WTC11 (cell line): ENCODE data around the gene ZNF76. TPM values are rescaled to one million over a fixed set of nuclear protein-coding genes. Genes with fewer than 3 reads are reported as not detected.

Experiments
- ATAC-seq: fragments of 200-7000 bp; cut with Tn5 transposase; 2 replicates; pipeline ENCODE4 v1.10.0; 2021; ENCODE audit warnings: mild to moderate bottlenecking, moderate library complexity
- CTCF ChIA-PET: fragments of 300-600 bp; sonication (Branson Sonifier 250); formaldehyde crosslinking; loops from one replicate; lab custom pipeline; 2021; ENCODE audit warnings: antibody characterized with exemption; lab: Charles Lee
- POLR2A ChIA-PET: fragments of 350-600 bp; sonication (Branson Sonifier 250); formaldehyde crosslinking; loops from one replicate; lab custom pipeline; 2021; ENCODE audit warnings: antibody characterized with exemption; lab: Charles Lee
- DNase-seq: peaks from one replicate; pipeline ENCODE4 v3.0.0; 2021; ENCODE audit warnings: low spot score
- H3K27ac Mint-ChIP-seq: 2 replicates; pipeline ENCODE4 v1.8.0; 2021; ENCODE audit warnings: mixed read lengths
- H3K27me3 Mint-ChIP-seq: 2 replicates; pipeline ENCODE4 v1.8.0; 2021; ENCODE audit warnings: low read depth, mild to moderate bottlenecking, moderate library complexity, mixed read lengths
- H3K36me3 Mint-ChIP-seq: 2 replicates; pipeline ENCODE4 v1.8.0; 2021; ENCODE audit warnings: mixed read lengths
- H3K4me1 Mint-ChIP-seq: 2 replicates; pipeline ENCODE4 v1.8.0; 2022; ENCODE audit warnings: mixed read lengths
- H3K4me3 Mint-ChIP-seq: 2 replicates; pipeline ENCODE4 v1.8.0; 2021; ENCODE audit warnings: mild to moderate bottlenecking, moderate library complexity, mixed read lengths
- H3K9me3 Mint-ChIP-seq: 2 replicates; pipeline ENCODE4 v1.8.0; 2021; ENCODE audit warnings: mixed read lengths
- CBFB ChIP-seq: sonication (generic); formaldehyde crosslinking; IDR thresholded peaks from 2 replicates; pipeline ENCODE4 v1.8.1; 2022; ENCODE audit warnings: mild to moderate bottlenecking, low read depth, missing genetic modification reagents
- CREB1 ChIP-seq: sonication (generic); formaldehyde crosslinking; IDR thresholded peaks from 2 replicates; pipeline ENCODE4 v1.8.0; 2023; ENCODE audit warnings: mild to moderate bottlenecking, missing genetic modification reagents
- ELF4 ChIP-seq: sonication (generic); formaldehyde crosslinking; IDR thresholded peaks from 2 replicates; pipeline ENCODE4 v1.8.1; 2022; ENCODE audit warnings: low read depth, mild to moderate bottlenecking, moderate library complexity, missing genetic modification reagents
- ETV6 ChIP-seq: sonication (generic); formaldehyde crosslinking; IDR thresholded peaks from 2 replicates; pipeline ENCODE4 v1.8.1; 2022; ENCODE audit warnings: mild to moderate bottlenecking, missing genetic modification reagents
- GRHL2 ChIP-seq: fragments of 250-450 bp; sonication (Bioruptor Pico); IDR thresholded peaks from 2 replicates; pipeline ENCODE4 v1.8.0; 2022; ENCODE audit warnings: mild to moderate bottlenecking, moderate library complexity; ENCODE audit not compliant: insufficient replicate concordance, severe bottlenecking
- KAT7 ChIP-seq: sonication (generic); formaldehyde crosslinking; IDR thresholded peaks from 2 replicates; pipeline ENCODE4 v1.8.1; 2023; ENCODE audit warnings: missing genetic modification reagents, mild to moderate bottlenecking, borderline replicate concordance
- NR3C1 ChIP-seq: sonication (generic); formaldehyde crosslinking; conservative IDR thresholded peaks from 2 replicates; pipeline ENCODE4 v1.8.1; 2023; ENCODE audit warnings: low read depth, mild to moderate bottlenecking, missing genetic modification reagents
- TEAD4 ChIP-seq: sonication (generic); formaldehyde crosslinking; IDR thresholded peaks from 2 replicates; pipeline ENCODE4 v1.8.0; 2022; ENCODE audit warnings: mild to moderate bottlenecking, missing genetic modification reagents
- TP53 ChIP-seq: sonication (generic); formaldehyde crosslinking; IDR thresholded peaks from 2 replicates; pipeline ENCODE4 v1.8.1; 2023; ENCODE audit warnings: mild to moderate bottlenecking, missing genetic modification reagents
- ZBTB21 ChIP-seq: sonication (generic); formaldehyde crosslinking; IDR thresholded peaks from 2 replicates; pipeline ENCODE4 v1.8.1; 2023; ENCODE audit warnings: mild to moderate bottlenecking, missing genetic modification reagents, borderline replicate concordance
- ZNF232 ChIP-seq: sonication (generic); formaldehyde crosslinking; IDR thresholded peaks from 2 replicates; pipeline ENCODE4 v1.8.0; 2022; ENCODE audit warnings: mild to moderate bottlenecking, missing genetic modification reagents
- ZNF263 ChIP-seq: sonication (generic); formaldehyde crosslinking; IDR thresholded peaks from 2 replicates; pipeline ENCODE4 v1.8.1; 2022; ENCODE audit warnings: low read depth, mild to moderate bottlenecking, moderate library complexity, missing genetic modification reagents
- ZNF317 ChIP-seq: sonication (generic); formaldehyde crosslinking; IDR thresholded peaks from 2 replicates; pipeline ENCODE4 v1.8.1; 2023; ENCODE audit warnings: low read depth, mild to moderate bottlenecking, moderate library complexity, missing genetic modification reagents, borderline replicate concordance
- ZNF416 ChIP-seq: fragments of 250-450 bp; sonication (Bioruptor Pico); IDR thresholded peaks from 2 replicates; pipeline ENCODE4 v1.9.0; 2021; ENCODE audit warnings: mild to moderate bottlenecking, inconsistent platforms
- total RNA-seq: library from RNA; stranded (reverse); gene quantifications from 3 replicates; pipeline ENCODE4 v1.2.3, GENCODE V29; 2021
- TF ChIP-seq, protein P1 (sequence below): sonication (generic); formaldehyde crosslinking; IDR thresholded peaks from 2 replicates; pipeline ENCODE4 v1.8.0; 2023; ENCODE audit warnings: missing genetic modification reagents, mild to moderate bottlenecking, borderline replicate concordance
- TF ChIP-seq, protein P2 (sequence below): sonication (generic); formaldehyde crosslinking; IDR thresholded peaks from 2 replicates; pipeline ENCODE4 v1.8.1; 2022; ENCODE audit warnings: missing genetic modification reagents, borderline replicate concordance
- TF ChIP-seq, protein P3 (sequence below): sonication (generic); formaldehyde crosslinking; IDR thresholded peaks from 2 replicates; pipeline ENCODE4 v1.8.1; 2023; ENCODE audit warnings: mild to moderate bottlenecking, missing genetic modification reagents, moderate library complexity
- TF ChIP-seq, protein P4 (sequence below): sonication (generic); formaldehyde crosslinking; IDR thresholded peaks from 2 replicates; pipeline ENCODE4 v1.8.1; 2022; ENCODE audit warnings: low read depth, missing genetic modification reagents, borderline replicate concordance
- TF ChIP-seq, protein P5 (sequence below): fragments of 250-450 bp; sonication (Bioruptor Pico); IDR thresholded peaks from 2 replicates; pipeline ENCODE4 v1.9.0; 2021; ENCODE audit warnings: mild to moderate bottlenecking
- TF ChIP-seq, protein P6 (sequence below): sonication (generic); formaldehyde crosslinking; IDR thresholded peaks from 2 replicates; pipeline ENCODE4 v1.8.0; 2022; ENCODE audit warnings: mild to moderate bottlenecking, missing genetic modification reagents

Gene ZNF76
- total RNA-seq, 1 experiment from 2014 or later: 25.8 TPM

DNA sequence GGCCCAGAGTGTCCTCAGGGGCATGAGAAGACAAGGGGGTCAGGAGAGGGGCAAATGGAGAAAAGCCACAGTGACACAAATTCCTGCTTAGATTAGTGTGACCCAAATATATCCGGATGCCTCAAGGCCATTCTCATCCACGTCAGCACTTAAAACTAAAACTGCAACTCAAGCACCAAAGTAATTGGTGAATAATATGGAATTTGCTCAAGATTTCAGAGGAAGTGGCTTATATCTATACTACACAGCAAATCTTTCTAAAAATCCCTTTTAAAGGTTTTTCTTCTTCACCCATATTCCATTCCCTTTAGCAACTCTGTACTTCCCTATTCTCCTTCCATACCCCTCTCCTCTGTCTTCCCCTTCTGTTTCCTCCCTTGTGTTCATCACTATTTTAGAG lies 53.3 kb downstream of the ZNF76 start:
- CTCF ChIA-PET: interaction anchor here (0.6 to 2.0 kb wide), 5 partner anchors 10 to 137 kb away, joined by 3 to 9 read pairs (median 6); partner anchors contain the start of genes DEF6 and PPARD
- Mint-ChIP-seq H3K4me3 (no peak overlapping the region), H3K36me3 (no peaks in the 10 kb centered on the region), H3K9me3 (no peaks in the 10 kb centered on the region), H3K4me1 (peaks cover 8% of the 10 kb centered on the region), H3K27ac (no peak overlapping the region), H3K27me3 (peaks cover 21% of the 10 kb centered on the region)
- DNase-seq: no peak
- POLR2A ChIA-PET: no interaction called here
- TF ChIP-seq ETV6 (CRISPR knock-in tag) (no peak), TP53 (CRISPR knock-in tag) (no peak)
- ATAC-seq: no peak

DNA sequence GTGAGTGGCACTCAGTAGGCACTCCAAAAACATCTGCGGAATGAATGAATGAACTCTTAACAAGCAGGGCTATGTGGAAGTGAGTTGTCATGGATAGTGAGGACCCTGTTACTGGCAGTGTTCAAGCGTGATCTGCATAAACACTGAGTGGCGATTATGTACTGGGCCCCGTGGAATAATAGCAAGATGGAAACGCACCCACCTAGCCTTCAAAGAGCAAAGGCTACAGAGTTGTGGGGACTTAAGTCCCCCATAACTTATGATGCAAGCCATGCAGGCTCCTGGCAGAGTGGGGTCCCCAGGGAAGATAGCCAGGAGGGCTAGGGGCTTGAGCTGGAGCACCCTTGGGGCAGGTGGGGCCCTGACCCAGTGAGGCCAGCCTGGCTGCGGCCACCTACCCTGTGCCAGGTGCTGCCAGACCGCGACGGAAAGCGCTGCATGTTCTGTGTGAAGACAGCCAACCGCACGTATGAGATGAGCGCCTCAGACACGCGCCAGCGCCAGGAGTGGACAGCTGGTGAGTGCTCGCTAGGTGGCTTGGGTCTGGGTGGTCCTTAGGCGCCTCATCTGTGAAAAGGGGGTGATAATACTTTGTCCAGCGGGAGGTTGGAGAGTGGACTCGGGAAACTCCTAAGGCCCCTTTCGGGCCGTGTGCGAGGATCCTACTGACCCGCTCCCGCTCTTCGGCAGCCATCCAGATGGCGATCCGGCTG lies 58.1 kb downstream of the ZNF76 start:
- TF ChIP-seq ZNF317 (CRISPR knock-in tag): no peak
- TF ChIP-seq, protein P1, sequence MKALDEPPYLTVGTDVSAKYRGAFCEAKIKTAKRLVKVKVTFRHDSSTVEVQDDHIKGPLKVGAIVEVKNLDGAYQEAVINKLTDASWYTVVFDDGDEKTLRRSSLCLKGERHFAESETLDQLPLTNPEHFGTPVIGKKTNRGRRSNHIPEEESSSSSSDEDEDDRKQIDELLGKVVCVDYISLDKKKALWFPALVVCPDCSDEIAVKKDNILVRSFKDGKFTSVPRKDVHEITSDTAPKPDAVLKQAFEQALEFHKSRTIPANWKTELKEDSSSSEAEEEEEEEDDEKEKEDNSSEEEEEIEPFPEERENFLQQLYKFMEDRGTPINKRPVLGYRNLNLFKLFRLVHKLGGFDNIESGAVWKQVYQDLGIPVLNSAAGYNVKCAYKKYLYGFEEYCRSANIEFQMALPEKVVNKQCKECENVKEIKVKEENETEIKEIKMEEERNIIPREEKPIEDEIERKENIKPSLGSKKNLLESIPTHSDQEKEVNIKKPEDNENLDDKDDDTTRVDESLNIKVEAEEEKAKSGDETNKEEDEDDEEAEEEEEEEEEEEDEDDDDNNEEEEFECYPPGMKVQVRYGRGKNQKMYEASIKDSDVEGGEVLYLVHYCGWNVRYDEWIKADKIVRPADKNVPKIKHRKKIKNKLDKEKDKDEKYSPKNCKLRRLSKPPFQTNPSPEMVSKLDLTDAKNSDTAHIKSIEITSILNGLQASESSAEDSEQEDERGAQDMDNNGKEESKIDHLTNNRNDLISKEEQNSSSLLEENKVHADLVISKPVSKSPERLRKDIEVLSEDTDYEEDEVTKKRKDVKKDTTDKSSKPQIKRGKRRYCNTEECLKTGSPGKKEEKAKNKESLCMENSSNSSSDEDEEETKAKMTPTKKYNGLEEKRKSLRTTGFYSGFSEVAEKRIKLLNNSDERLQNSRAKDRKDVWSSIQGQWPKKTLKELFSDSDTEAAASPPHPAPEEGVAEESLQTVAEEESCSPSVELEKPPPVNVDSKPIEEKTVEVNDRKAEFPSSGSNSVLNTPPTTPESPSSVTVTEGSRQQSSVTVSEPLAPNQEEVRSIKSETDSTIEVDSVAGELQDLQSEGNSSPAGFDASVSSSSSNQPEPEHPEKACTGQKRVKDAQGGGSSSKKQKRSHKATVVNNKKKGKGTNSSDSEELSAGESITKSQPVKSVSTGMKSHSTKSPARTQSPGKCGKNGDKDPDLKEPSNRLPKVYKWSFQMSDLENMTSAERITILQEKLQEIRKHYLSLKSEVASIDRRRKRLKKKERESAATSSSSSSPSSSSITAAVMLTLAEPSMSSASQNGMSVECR (CRISPR knock-in tag): no peak
- no peak for TF ChIP-seq ZNF263 (CRISPR knock-in tag)
- TF ChIP-seq, protein P2, sequence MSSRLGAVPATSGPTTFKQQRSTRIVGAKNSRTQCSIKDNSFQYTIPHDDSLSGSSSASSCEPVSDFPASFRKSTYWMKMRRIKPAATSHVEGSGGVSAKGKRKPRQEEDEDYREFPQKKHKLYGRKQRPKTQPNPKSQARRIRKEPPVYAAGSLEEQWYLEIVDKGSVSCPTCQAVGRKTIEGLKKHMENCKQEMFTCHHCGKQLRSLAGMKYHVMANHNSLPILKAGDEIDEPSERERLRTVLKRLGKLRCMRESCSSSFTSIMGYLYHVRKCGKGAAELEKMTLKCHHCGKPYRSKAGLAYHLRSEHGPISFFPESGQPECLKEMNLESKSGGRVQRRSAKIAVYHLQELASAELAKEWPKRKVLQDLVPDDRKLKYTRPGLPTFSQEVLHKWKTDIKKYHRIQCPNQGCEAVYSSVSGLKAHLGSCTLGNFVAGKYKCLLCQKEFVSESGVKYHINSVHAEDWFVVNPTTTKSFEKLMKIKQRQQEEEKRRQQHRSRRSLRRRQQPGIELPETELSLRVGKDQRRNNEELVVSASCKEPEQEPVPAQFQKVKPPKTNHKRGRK (CRISPR knock-in tag): no peak
- TF ChIP-seq, protein P3, sequence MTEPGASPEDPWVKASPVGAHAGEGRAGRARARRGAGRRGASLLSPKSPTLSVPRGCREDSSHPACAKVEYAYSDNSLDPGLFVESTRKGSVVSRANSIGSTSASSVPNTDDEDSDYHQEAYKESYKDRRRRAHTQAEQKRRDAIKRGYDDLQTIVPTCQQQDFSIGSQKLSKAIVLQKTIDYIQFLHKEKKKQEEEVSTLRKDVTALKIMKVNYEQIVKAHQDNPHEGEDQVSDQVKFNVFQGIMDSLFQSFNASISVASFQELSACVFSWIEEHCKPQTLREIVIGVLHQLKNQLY (CRISPR knock-in tag): no peak
- TF ChIP-seq ZNF416: no peak
- no peak for TF ChIP-seq ZNF232 (CRISPR knock-in tag)
- no peak; the same call in 1 of the 2 replicates for TF ChIP-seq KAT7 (CRISPR knock-in tag)
- no peak for TF ChIP-seq ELF4 (CRISPR knock-in tag)
- TF ChIP-seq CBFB (CRISPR knock-in tag): no peak
- no peak for TF ChIP-seq GRHL2 (CRISPR knock-in tag)
- TF ChIP-seq, protein P4, sequence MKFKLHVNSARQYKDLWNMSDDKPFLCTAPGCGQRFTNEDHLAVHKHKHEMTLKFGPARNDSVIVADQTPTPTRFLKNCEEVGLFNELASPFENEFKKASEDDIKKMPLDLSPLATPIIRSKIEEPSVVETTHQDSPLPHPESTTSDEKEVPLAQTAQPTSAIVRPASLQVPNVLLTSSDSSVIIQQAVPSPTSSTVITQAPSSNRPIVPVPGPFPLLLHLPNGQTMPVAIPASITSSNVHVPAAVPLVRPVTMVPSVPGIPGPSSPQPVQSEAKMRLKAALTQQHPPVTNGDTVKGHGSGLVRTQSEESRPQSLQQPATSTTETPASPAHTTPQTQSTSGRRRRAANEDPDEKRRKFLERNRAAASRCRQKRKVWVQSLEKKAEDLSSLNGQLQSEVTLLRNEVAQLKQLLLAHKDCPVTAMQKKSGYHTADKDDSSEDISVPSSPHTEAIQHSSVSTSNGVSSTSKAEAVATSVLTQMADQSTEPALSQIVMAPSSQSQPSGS (CRISPR knock-in tag): 0 out of 2 replicates have a peak, but pooled peaks have one; percentile 46
- TF ChIP-seq CREB1 (CRISPR knock-in tag): no peak; the same call in 1 of the 2 replicates
- no peak for TF ChIP-seq TEAD4 (CRISPR knock-in tag)
- TF ChIP-seq, protein P5, sequence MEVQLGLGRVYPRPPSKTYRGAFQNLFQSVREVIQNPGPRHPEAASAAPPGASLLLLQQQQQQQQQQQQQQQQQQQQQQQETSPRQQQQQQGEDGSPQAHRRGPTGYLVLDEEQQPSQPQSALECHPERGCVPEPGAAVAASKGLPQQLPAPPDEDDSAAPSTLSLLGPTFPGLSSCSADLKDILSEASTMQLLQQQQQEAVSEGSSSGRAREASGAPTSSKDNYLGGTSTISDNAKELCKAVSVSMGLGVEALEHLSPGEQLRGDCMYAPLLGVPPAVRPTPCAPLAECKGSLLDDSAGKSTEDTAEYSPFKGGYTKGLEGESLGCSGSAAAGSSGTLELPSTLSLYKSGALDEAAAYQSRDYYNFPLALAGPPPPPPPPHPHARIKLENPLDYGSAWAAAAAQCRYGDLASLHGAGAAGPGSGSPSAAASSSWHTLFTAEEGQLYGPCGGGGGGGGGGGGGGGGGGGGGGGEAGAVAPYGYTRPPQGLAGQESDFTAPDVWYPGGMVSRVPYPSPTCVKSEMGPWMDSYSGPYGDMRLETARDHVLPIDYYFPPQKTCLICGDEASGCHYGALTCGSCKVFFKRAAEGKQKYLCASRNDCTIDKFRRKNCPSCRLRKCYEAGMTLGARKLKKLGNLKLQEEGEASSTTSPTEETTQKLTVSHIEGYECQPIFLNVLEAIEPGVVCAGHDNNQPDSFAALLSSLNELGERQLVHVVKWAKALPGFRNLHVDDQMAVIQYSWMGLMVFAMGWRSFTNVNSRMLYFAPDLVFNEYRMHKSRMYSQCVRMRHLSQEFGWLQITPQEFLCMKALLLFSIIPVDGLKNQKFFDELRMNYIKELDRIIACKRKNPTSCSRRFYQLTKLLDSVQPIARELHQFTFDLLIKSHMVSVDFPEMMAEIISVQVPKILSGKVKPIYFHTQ (CRISPR knock-in tag): no peak
- TF ChIP-seq, protein P6, sequence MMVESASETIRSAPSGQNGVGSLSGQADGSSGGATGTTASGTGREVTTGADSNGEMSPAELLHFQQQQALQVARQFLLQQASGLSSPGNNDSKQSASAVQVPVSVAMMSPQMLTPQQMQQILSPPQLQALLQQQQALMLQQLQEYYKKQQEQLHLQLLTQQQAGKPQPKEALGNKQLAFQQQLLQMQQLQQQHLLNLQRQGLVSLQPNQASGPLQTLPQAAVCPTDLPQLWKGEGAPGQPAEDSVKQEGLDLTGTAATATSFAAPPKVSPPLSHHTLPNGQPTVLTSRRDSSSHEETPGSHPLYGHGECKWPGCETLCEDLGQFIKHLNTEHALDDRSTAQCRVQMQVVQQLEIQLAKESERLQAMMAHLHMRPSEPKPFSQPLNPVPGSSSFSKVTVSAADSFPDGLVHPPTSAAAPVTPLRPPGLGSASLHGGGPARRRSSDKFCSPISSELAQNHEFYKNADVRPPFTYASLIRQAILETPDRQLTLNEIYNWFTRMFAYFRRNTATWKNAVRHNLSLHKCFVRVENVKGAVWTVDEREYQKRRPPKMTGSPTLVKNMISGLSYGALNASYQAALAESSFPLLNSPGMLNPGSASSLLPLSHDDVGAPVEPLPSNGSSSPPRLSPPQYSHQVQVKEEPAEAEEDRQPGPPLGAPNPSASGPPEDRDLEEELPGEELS (CRISPR knock-in tag): no peak
- 0 out of 2 replicates have a peak, but pooled peaks have one; percentile 12 for TF ChIP-seq ZBTB21
- 0 out of 2 replicates have a peak, but pooled peaks have one; percentile 11 for TF ChIP-seq NR3C1 (CRISPR knock-in tag)
- Mint-ChIP-seq H3K27me3 (peaks cover 25% of the 10 kb centered on the region), H3K36me3 (peaks cover 3% of the 10 kb centered on the region; the same call in 1 of the 2 replicates), H3K27ac (no peak overlapping the region), H3K9me3 (no peaks in the 10 kb centered on the region), H3K4me1 (peaks cover 19% of the 10 kb centered on the region), H3K4me3 (peak overlapping the region; percentile 86)
- POLR2A ChIA-PET: interaction anchor here (0.7 to 1.6 kb wide), 8 partner anchors 10 to 179 kb away, joined by 3 to 7 read pairs (median 4); partner anchors contain the start of genes FANCE and TEAD3
- CTCF ChIA-PET: interaction anchor here (0.5 to 3.5 kb wide), 20 partner anchors 10 to 235 kb away, joined by 3 to 23 read pairs (median 6); partner anchors contain the start of genes PPARD and RPL10A
- ATAC-seq: peak; percentile 3; the same call in 1 of the 2 replicates
- no peak for DNase-seq
